Testis (tissue), 2 donors: Measurements from ENCODE around the gene SERTAD2.

Experiments used
- POLR2A ChIP-seq: fragments of 450-650 bp; IDR thresholded peaks from one replicate; pipeline ENCODE4 v1.6.1; 2017; ENCODE audit warnings: antibody characterized with exemption, mild to moderate bottlenecking, moderate library complexity
- TF ChIP-seq, protein P1 (sequence below), 3 experiments: fragments of 450-650 bp in 2 of 3; fragments of 200-600 bp in 1 of 3; sonication (generic) in 1 of 3; IDR thresholded peaks; one replicate each; pipeline ENCODE4 v1.5.1; 2016 to 2019; ENCODE audit warnings: antibody characterized with exemption in 3 of 3, mild to moderate bottlenecking in 2 of 3, moderate library complexity in 1 of 3

DNA sequence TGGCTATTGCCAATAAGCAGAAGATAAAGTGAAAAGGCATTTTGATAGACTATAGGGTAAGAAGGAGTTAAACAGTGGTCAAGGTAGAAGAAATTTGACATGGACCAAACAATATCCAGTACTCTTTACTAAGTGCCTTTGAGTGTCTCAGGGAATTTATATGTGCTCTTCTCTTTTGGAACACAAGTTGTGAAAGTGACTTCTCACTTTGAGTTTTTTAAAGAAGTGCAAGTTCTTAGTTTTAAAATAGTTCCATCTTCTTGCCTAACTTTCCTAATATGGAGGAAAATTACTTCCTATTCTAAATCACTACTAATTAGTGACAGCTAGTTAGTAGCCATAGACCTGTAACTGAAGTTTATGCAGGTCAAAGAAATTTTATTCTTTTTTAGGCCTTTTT lies 66.2 kb downstream of the SERTAD2 start:
- TF ChIP-seq, protein P1, sequence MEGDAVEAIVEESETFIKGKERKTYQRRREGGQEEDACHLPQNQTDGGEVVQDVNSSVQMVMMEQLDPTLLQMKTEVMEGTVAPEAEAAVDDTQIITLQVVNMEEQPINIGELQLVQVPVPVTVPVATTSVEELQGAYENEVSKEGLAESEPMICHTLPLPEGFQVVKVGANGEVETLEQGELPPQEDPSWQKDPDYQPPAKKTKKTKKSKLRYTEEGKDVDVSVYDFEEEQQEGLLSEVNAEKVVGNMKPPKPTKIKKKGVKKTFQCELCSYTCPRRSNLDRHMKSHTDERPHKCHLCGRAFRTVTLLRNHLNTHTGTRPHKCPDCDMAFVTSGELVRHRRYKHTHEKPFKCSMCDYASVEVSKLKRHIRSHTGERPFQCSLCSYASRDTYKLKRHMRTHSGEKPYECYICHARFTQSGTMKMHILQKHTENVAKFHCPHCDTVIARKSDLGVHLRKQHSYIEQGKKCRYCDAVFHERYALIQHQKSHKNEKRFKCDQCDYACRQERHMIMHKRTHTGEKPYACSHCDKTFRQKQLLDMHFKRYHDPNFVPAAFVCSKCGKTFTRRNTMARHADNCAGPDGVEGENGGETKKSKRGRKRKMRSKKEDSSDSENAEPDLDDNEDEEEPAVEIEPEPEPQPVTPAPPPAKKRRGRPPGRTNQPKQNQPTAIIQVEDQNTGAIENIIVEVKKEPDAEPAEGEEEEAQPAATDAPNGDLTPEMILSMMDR (IDR thresholded peaks at IDR 0.05) = no peak
- no peak for TF ChIP-seq POLR2A
